ENCODE results near the gene PGP.

The PGP gene

GRCh38 chr16:2179576-2179975 is 35.1 kb downstream of the PGP start:
- no peak for DNase-seq

GRCh38 chr16:2179107-2179501 is 35.5 kb downstream of the PGP start:
- no peak for DNase-seq

GRCh38 chr16:2178321-2179106 is 36.1 kb downstream of the PGP start:
- no peak for DNase-seq

GRCh38 chr16:2177561-2177960 is 37.1 kb downstream of the PGP start:
- no peak for DNase-seq

GRCh38 chr16:2177101-2177500 is 37.5 kb downstream of the PGP start:
- no peak for DNase-seq

- no peak for DNase-seq
These were observed 38.6 kb downstream of the PGP start for GRCh38 chr16:2176047-2176446.

- no peak for DNase-seq
These were observed 39.2 kb downstream of the PGP start for GRCh38 chr16:2175454-2175853.

GRCh38 chr16:2174396-2175131 is 40.1 kb downstream of the PGP start:
- no peak for DNase-seq

GRCh38 chr16:2173916-2174315 is 40.7 kb downstream of the PGP start:
- no peak for DNase-seq

- DNase-seq, result no peak
These were observed 41.3 kb downstream of the PGP start for GRCh38 chr16:2173366-2173765.

- DNase-seq, result no peak
These were observed 41.8 kb downstream of the PGP start for GRCh38 chr16:2172688-2173335.

- no peak for DNase-seq
These were observed 43.0 kb downstream of the PGP start for GRCh38 chr16:2171601-2172178.

GRCh38 chr16:2170587-2171435 is 43.8 kb downstream of the PGP start:
- no peak for DNase-seq

GRCh38 chr16:2170080-2170479 is 44.6 kb downstream of the PGP start:
- no peak for DNase-seq

GRCh38 chr16:2167068-2167638 is 47.5 kb downstream of the PGP start:
- no peak for DNase-seq

- no peak for DNase-seq
These were observed 48.2 kb downstream of the PGP start for GRCh38 chr16:2166263-2167067.

- no peak for DNase-seq
These were observed 48.8 kb downstream of the PGP start for GRCh38 chr16:2165861-2166260.

GRCh38 chr16:2163211-2163881 is 51.3 kb downstream of the PGP start:
- DNase-seq, result no peak

GRCh38 chr16:2162676-2163118 is 51.9 kb downstream of the PGP start:
- no peak for DNase-seq

GRCh38 chr16:2161911-2162310 is 52.7 kb downstream of the PGP start:
- DNase-seq, result no peak
